ENCODE data around the gene MRPL20.

GRCh38 chr1:1440262-1441001 is 33.3 kb upstream of the MRPL20 start:
- TF ChIP-seq POLR2A (IDR thresholded peaks at IDR 0.05), result no peak
- TF ChIP-seq, protein P1, sequence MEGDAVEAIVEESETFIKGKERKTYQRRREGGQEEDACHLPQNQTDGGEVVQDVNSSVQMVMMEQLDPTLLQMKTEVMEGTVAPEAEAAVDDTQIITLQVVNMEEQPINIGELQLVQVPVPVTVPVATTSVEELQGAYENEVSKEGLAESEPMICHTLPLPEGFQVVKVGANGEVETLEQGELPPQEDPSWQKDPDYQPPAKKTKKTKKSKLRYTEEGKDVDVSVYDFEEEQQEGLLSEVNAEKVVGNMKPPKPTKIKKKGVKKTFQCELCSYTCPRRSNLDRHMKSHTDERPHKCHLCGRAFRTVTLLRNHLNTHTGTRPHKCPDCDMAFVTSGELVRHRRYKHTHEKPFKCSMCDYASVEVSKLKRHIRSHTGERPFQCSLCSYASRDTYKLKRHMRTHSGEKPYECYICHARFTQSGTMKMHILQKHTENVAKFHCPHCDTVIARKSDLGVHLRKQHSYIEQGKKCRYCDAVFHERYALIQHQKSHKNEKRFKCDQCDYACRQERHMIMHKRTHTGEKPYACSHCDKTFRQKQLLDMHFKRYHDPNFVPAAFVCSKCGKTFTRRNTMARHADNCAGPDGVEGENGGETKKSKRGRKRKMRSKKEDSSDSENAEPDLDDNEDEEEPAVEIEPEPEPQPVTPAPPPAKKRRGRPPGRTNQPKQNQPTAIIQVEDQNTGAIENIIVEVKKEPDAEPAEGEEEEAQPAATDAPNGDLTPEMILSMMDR (IDR thresholded peaks at IDR 0.05), result no peak
- no peak for TF ChIP-seq POLR2AphosphoS5 (IDR thresholded peaks at IDR 0.05)

Data from suprapubic skin (tissue), 4 donors.